Loucy (cell line): Measurements from ENCODE around the gene DDX17.

Source experiments
- EZH2phosphoT487 ChIP-seq: fragments of 200-600 bp; IDR thresholded peaks from 2 replicates; pipeline ENCODE4 v1.6.1; 2018; ENCODE audit warnings: antibody characterized with exemption, mild to moderate bottlenecking, moderate library complexity, borderline replicate concordance
- TF ChIP-seq, protein P1 (sequence below): fragments of 200-600 bp; sonication (generic); conservative IDR thresholded peaks from 2 replicates; pipeline ENCODE4 v1.5.1; 2014; ENCODE audit warnings: mild to moderate bottlenecking, antibody characterized with exemption, low read length

DNA sequence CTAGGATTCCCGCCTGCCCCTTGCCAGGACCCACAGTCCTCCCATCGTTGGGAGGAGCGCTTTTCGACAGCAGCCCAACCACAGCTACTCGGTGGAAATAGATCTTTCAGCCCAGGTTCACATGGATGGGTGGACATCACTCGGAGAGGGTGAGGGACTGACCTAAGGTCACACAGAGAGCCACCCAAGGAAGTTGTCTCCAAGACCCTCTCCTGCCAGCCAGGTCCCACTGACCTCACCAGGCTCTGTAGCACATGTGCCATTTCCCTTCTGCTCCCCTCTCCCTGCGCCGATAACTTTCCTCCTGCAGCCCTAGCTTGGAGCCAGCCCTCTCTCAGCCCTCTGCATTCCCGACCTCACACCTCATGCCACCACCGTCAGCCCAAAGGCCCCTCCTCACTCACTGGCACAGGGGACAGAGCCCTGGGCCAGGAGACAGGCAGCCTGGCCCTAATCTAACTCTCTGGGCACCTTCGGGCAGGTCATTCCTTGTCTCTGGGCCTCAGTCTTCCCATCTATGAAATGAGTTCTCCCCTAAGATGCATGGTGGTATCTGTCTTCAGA lies 55.8 kb downstream of the DDX17 start:
- TF ChIP-seq, protein P1, sequence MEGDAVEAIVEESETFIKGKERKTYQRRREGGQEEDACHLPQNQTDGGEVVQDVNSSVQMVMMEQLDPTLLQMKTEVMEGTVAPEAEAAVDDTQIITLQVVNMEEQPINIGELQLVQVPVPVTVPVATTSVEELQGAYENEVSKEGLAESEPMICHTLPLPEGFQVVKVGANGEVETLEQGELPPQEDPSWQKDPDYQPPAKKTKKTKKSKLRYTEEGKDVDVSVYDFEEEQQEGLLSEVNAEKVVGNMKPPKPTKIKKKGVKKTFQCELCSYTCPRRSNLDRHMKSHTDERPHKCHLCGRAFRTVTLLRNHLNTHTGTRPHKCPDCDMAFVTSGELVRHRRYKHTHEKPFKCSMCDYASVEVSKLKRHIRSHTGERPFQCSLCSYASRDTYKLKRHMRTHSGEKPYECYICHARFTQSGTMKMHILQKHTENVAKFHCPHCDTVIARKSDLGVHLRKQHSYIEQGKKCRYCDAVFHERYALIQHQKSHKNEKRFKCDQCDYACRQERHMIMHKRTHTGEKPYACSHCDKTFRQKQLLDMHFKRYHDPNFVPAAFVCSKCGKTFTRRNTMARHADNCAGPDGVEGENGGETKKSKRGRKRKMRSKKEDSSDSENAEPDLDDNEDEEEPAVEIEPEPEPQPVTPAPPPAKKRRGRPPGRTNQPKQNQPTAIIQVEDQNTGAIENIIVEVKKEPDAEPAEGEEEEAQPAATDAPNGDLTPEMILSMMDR = no peak
- no peak for TF ChIP-seq EZH2phosphoT487
